Testis (tissue), 5 donors: ENCODE measurements around the gene OGFOD3. TPM values are rescaled to one million over a fixed set of nuclear protein-coding genes. Genes with fewer than 3 reads are reported as not detected.
A peak's percentile ranks its signal among the peaks of the same experiment; 100 is the strongest.

Experiments
- DNase-seq: peaks from one replicate; pipeline ENCODE4 v3.0.0-alpha.2; 2019
- H3K27ac ChIP-seq, 2 donors: fragments of 200-600 bp; sonication (generic); one replicate each; pipeline ENCODE4 v1.5.1; 2019
- H3K27me3 ChIP-seq: fragments of 200-600 bp; sonication (generic); one replicate; pipeline ENCODE4 v1.5.1; 2019
- H3K36me3 ChIP-seq: fragments of 200-600 bp; sonication (generic); one replicate; pipeline ENCODE4 v1.5.1; 2017; ENCODE audit warnings: low read depth; ENCODE audit errors: missing control alignments
- H3K4me1 ChIP-seq: fragments of 200-600 bp; sonication (generic); one replicate; pipeline ENCODE4 v1.5.1; 2019
- H3K4me3 ChIP-seq, 2 donors: fragments of 200-600 bp; sonication (generic); one replicate each; pipeline ENCODE4 v1.5.1; 2017 to 2019
- H3K9me3 ChIP-seq: fragments of 200-600 bp; sonication (generic); one replicate; pipeline ENCODE4 v1.5.1; 2017
- CTCF ChIP-seq, 3 experiments: fragments of 450-650 bp in 2 of 3; fragments of 200-600 bp in 1 of 3; sonication (generic) in 1 of 3; IDR thresholded peaks; one replicate each; pipeline ENCODE4 v1.5.1; 2016 to 2019; ENCODE audit warnings: antibody characterized with exemption in 3 of 3, mild to moderate bottlenecking in 2 of 3, moderate library complexity in 1 of 3
- POLR2A ChIP-seq: fragments of 450-650 bp; IDR thresholded peaks from one replicate; pipeline ENCODE4 v1.6.1; 2017; ENCODE audit warnings: antibody characterized with exemption, mild to moderate bottlenecking, moderate library complexity
- WGBS, 2 donors: methylation state at CpG; one replicate each; pipeline ENCODE4 v1.1.5; 2018; 5-methylcytosine and 5-hydroxymethylcytosine counted together
- intact Hi-C: fragments of 100-400 bp; cut with DNase I; formaldehyde crosslinking; loops from one replicate; pipeline ENCODE4 v1.15.1; 2023; ENCODE audit warnings: low total_unique reads
- long read RNA-seq, 2 donors: transcript quantifications; one replicate each; lab custom pipeline, GENCODE V29; 2026
- polyA plus RNA-seq: library from polyadenylated mRNA; stranded (reverse); fragments of 350-450 nt; fragmentation: Illumina TruSeq; extraction: RNeasy Lipid Tissue Mini Kit (QIAGEN cat#74804); gene quantifications from one replicate; pipeline ENCODE4 v1.2.3, GENCODE V29; 2014; ENCODE audit warnings: low read depth, low replicate concordance; ENCODE audit not compliant: insufficient read depth
- total RNA-seq, 2 donors: library from RNA; depleted of rRNA; stranded (reverse); fragments of >200 nt; gene quantifications; one replicate each; pipeline ENCODE4 v1.2.3, GENCODE V29; 2016

Gene OGFOD3
- total RNA-seq (10 to 100 TPM; 28.9 to 37.4 TPM), polyA plus RNA-seq (19.6 TPM)
- long read RNA-seq, donor 1, full-length matches to known transcripts: 17 of 22 reads
- long read RNA-seq, donor 1, partial matches to known transcripts: 0 of 22 reads
- long read RNA-seq, donor 1, other reads (novel, unspliced or antisense): 5 of 22 reads
- long read RNA-seq, donor 2, full-length matches to known transcripts: 9 of 9 reads
- long read RNA-seq, donor 2, partial matches to known transcripts: 0 of 9 reads
- long read RNA-seq, donor 2, other reads (novel, unspliced or antisense): 0 of 9 reads

GRCh38 chr17:82418001-82418986 is at the start of gene OGFOD3, which contains the start of gene HEXD:
Gene OGFOD3 (minus strand): TSS chr17:82418586. CDS start chr17:82418485, 101 bp downstream.
Gene HEXD (plus strand): TSS chr17:82418347. CDS start chr17:82419800, 1,453 bp downstream.
- no peaks in the 10 kb centered on the region for H3K9me3 ChIP-seq
- no peaks in the 10 kb centered on the region for H3K27me3 ChIP-seq
- 0 to 1% methylated on average over 22 to 71 of the region's 108 CpGs for WGBS, 2 donors
- peak; percentile 82 for DNase-seq
- TF ChIP-seq POLR2A (no peak), CTCF (IDR thresholded peaks at IDR 0.05) (peak in 1 of 3 experiments; percentile 39)
- intact Hi-C loops: loop anchor here (10.0 kb wide), 1 partner anchor 63 kb away; the partner anchor contains the start of gene TEX19
- H3K4me3 ChIP-seq: peak within 1 kb of the TSS; percentile 79 to 83
- H3K27ac ChIP-seq: peak within 1 kb of the TSS; percentile 81 to 92
- H3K36me3 ChIP-seq: no peaks in the 10 kb centered on the region
- H3K4me1 ChIP-seq: peaks cover 7% of the 10 kb centered on the region

GRCh38 chr17:82465023-82465603 is 46.7 kb upstream of the OGFOD3 start:
- no peaks in the 10 kb centered on the region for H3K9me3 ChIP-seq
- intact Hi-C loops: no loop called here

GRCh38 chr17:82464567-82464929 is 46.2 kb upstream of the OGFOD3 start:
- Histone ChIP-seq H3K27me3 (no peaks in the 10 kb centered on the region), H3K4me1 (peaks cover 6% of the 10 kb centered on the region), H3K36me3 (peaks cover 3% of the 10 kb centered on the region), H3K9me3 (no peaks in the 10 kb centered on the region), H3K27ac (no peak overlapping the region), H3K4me3 (no peak overlapping the region)
- 90 to 91% methylated on average over 10 to 11 of the region's 11 CpGs for WGBS, 2 donors
- intact Hi-C loops: no loop called here
- DNase-seq: no peak
- TF ChIP-seq POLR2A (no peak), CTCF (IDR thresholded peaks at IDR 0.05) (no peak)

More at GRCh38 chr17:82465023-82465603, 46.7 kb upstream of the OGFOD3 start:
- H3K27me3 ChIP-seq: no peaks in the 10 kb centered on the region
- no peak for TF ChIP-seq POLR2A
- no peak for TF ChIP-seq CTCF (IDR thresholded peaks at IDR 0.05)
- no peak overlapping the region for H3K27ac ChIP-seq
- H3K4me1 ChIP-seq: peaks cover 3% of the 10 kb centered on the region
- peaks cover 3% of the 10 kb centered on the region for H3K36me3 ChIP-seq
- WGBS, 2 donors: 84 to 93% methylated on average over 7 of the region's 7 CpGs
- DNase-seq: no peak
- H3K4me3 ChIP-seq: no peak overlapping the region

GRCh38 chr17:82463925-82464566 is 45.7 kb upstream of the OGFOD3 start:
- intact Hi-C loops: no loop called here
- H3K27ac ChIP-seq: no peak overlapping the region
- H3K27me3 ChIP-seq: no peaks in the 10 kb centered on the region
- no peak for TF ChIP-seq CTCF (IDR thresholded peaks at IDR 0.05)
- TF ChIP-seq POLR2A: no peak
- peaks cover 10% of the 10 kb centered on the region for H3K4me1 ChIP-seq
- H3K36me3 ChIP-seq: peaks cover 3% of the 10 kb centered on the region
- H3K4me3 ChIP-seq: no peak overlapping the region
- H3K9me3 ChIP-seq: no peaks in the 10 kb centered on the region
- DNase-seq: no peak
- 74 to 83% methylated on average over 7 of the region's 7 CpGs for WGBS, 2 donors
